Osteoblast (primary cell): Measurements from ENCODE around the gene CDK17. TPM values are rescaled to one million over a fixed set of nuclear protein-coding genes. Genes with fewer than 3 reads are reported as not detected.
"Not testable (repeated sequence)": the region's sequence is repeated elsewhere in the genome, so short reads cannot be mapped to it uniquely, and the experiment has no call there.

Source experiments
- DNase-seq: peaks from one replicate; pipeline ENCODE4 v3.0.0; 2011; ENCODE audit warnings: low spot score, mixed read lengths; ENCODE audit not compliant: insufficient read length; ENCODE audit errors: missing footprints
- H2AFZ ChIP-seq: 2 replicates; pipeline ENCODE4 v1.6.0; 2011; ENCODE audit warnings: mild to moderate bottlenecking, low read length
- H3K27ac ChIP-seq: 2 replicates; pipeline ENCODE4 v1.5.1; 2011; ENCODE audit warnings: mild to moderate bottlenecking, low read depth, low read length, moderate library complexity
- H3K27me3 ChIP-seq: 2 replicates; pipeline ENCODE4 v1.6.0; 2012; ENCODE audit warnings: mild to moderate bottlenecking, control low read depth, inconsistent platforms, low read length, moderate library complexity; ENCODE audit not compliant: insufficient read depth
- H3K36me3 ChIP-seq: 2 replicates; pipeline ENCODE4 v1.5.1; 2011; ENCODE audit warnings: mild to moderate bottlenecking, low read length, control low read depth, moderate library complexity; ENCODE audit not compliant: insufficient read depth
- H3K4me1 ChIP-seq: 2 replicates; pipeline ENCODE4 v1.5.1; 2011; ENCODE audit warnings: mild to moderate bottlenecking, low read length, control low read depth, moderate library complexity; ENCODE audit not compliant: insufficient read depth
- H3K4me2 ChIP-seq: 2 replicates; pipeline ENCODE4 v1.6.0; 2011; ENCODE audit warnings: mild to moderate bottlenecking, low read length; ENCODE audit not compliant: insufficient read depth
- H3K4me3 ChIP-seq: fragments of 200-600 bp; sonication (generic); 3 replicates; pipeline ENCODE4 v1.5.1; 2012; ENCODE audit warnings: mild to moderate bottlenecking, low read length, inconsistent platforms; ENCODE audit not compliant: insufficient read depth
- H3K79me2 ChIP-seq: 2 replicates; pipeline ENCODE4 v1.6.0; 2012; ENCODE audit warnings: mild to moderate bottlenecking, low read length, control low read depth, inconsistent platforms; ENCODE audit not compliant: insufficient read depth
- H3K9me3 ChIP-seq: 2 replicates; pipeline ENCODE4 v1.5.1; 2011; ENCODE audit warnings: low read depth, low read length, control low read depth
- H4K20me1 ChIP-seq: 2 replicates; pipeline ENCODE4 v1.6.0; 2012; ENCODE audit warnings: mild to moderate bottlenecking, low read length, control low read depth; ENCODE audit not compliant: insufficient read depth
- CTCF ChIP-seq: IDR thresholded peaks from 2 replicates; pipeline ENCODE4 v1.5.1; 2011; ENCODE audit warnings: mild to moderate bottlenecking, low read depth, low read length, moderate library complexity; ENCODE audit errors: extremely low read depth
- total RNA-seq: library from RNA; depleted of rRNA; stranded (reverse); fragments of >200 nt; gene quantifications from 2 replicates; pipeline ENCODE4 v1.2.3, GENCODE V29; 2012

The CDK17 gene
- total RNA-seq, 1 donor: 68.0 TPM

GRCh38 chr12:96344124-96344695 is 56.0 kb downstream of the CDK17 start:
- H3K36me3 ChIP-seq: peaks cover 10% of the 10 kb centered on the region
- peaks cover 31% of the 10 kb centered on the region for H4K20me1 ChIP-seq
- H3K27me3 ChIP-seq: no peaks in the 10 kb centered on the region
- no peak overlapping the region for H2AFZ ChIP-seq
- peaks cover 95% of the 10 kb centered on the region for H3K79me2 ChIP-seq
- no peak for TF ChIP-seq CTCF
- no peak for DNase-seq
- H3K4me1 ChIP-seq: peaks cover 2% of the 10 kb centered on the region
- H3K27ac ChIP-seq: no peak overlapping the region
- H3K9me3 ChIP-seq: no peaks in the 10 kb centered on the region
- no peak overlapping the region for H3K4me2 ChIP-seq
- H3K4me3 ChIP-seq: no peak overlapping the region

- Histone ChIP-seq H3K9me3 (no peaks in the 10 kb centered on the region), H3K4me1 (peaks cover 2% of the 10 kb centered on the region), H3K79me2 (peaks cover 94% of the 10 kb centered on the region), H3K36me3 (peaks cover 10% of the 10 kb centered on the region), H3K27me3 (no peaks in the 10 kb centered on the region), H3K4me2 (no peak overlapping the region), H2AFZ (no peak overlapping the region), H3K4me3 (no peak overlapping the region), H3K27ac (no peak overlapping the region), H4K20me1 (peaks cover 29% of the 10 kb centered on the region)
- TF ChIP-seq CTCF: no peak
- no peak for DNase-seq
Observed at GRCh38 chr12:96343347-96343954, 56.8 kb downstream of the CDK17 start.

- H3K79me2 ChIP-seq: peaks cover 94% of the 10 kb centered on the region
Observed at GRCh38 chr12:96339666-96340065, 60.6 kb downstream of the CDK17 start.

GRCh38 chr12:96338852-96339471 is 61.3 kb downstream of the CDK17 start:
- no peak for DNase-seq
- H4K20me1 ChIP-seq: peaks cover 35% of the 10 kb centered on the region
- no peaks in the 10 kb centered on the region for H3K27me3 ChIP-seq
- H3K4me2 ChIP-seq: no peak overlapping the region
- TF ChIP-seq CTCF: no peak
- H3K4me3 ChIP-seq: no peak overlapping the region
- no peak overlapping the region for H3K27ac ChIP-seq
- no peaks in the 10 kb centered on the region for H3K36me3 ChIP-seq
- H3K4me1 ChIP-seq: no peaks in the 10 kb centered on the region
- H3K79me2 ChIP-seq: peaks cover 94% of the 10 kb centered on the region
- H3K9me3 ChIP-seq: no peaks in the 10 kb centered on the region
- no peak overlapping the region for H2AFZ ChIP-seq

More at GRCh38 chr12:96339666-96340065, 60.6 kb downstream of the CDK17 start:
- H3K27me3 ChIP-seq, H3K9me3 ChIP-seq, H3K4me2 ChIP-seq, H3K4me1 ChIP-seq, DNase-seq, H2AFZ ChIP-seq, H3K4me3 ChIP-seq, H3K27ac ChIP-seq, H3K36me3 ChIP-seq: not testable (repeated sequence)
- peaks cover 37% of the 10 kb centered on the region for H4K20me1 ChIP-seq
